Erythroblast (primary cell): Measurements from ENCODE around the gene WIF1.

Source experiments
- GATA1 ChIP-seq: IDR thresholded peaks from 2 replicates; pipeline ENCODE4 v1.6.1; 2011; ENCODE audit warnings: low read depth, mild to moderate bottlenecking, control low read depth, low read length, moderate library complexity
- POLR2A ChIP-seq: IDR thresholded peaks from 2 replicates; pipeline ENCODE4 v1.6.1; 2011; ENCODE audit warnings: mild to moderate bottlenecking, low read length

- TF ChIP-seq POLR2A (no peak), GATA1 (no peak)
Observed at GRCh38 chr12:65164774-65165173, 43.7 kb upstream of the WIF1 start.
